ENCODE data around the gene DUSP28. TPM values are rescaled to one million over a fixed set of nuclear protein-coding genes. Genes with fewer than 3 reads are reported as not detected.
A peak's percentile ranks its signal among the peaks of the same experiment; 100 is the strongest.

The DUSP28 gene
- total and polyA plus RNA-seq, 2 of the 13 experiments (the other 11 are each of a cell fraction or from before 2014, with no cell fraction given), result 5.2 to 8.6 TPM

DNA sequence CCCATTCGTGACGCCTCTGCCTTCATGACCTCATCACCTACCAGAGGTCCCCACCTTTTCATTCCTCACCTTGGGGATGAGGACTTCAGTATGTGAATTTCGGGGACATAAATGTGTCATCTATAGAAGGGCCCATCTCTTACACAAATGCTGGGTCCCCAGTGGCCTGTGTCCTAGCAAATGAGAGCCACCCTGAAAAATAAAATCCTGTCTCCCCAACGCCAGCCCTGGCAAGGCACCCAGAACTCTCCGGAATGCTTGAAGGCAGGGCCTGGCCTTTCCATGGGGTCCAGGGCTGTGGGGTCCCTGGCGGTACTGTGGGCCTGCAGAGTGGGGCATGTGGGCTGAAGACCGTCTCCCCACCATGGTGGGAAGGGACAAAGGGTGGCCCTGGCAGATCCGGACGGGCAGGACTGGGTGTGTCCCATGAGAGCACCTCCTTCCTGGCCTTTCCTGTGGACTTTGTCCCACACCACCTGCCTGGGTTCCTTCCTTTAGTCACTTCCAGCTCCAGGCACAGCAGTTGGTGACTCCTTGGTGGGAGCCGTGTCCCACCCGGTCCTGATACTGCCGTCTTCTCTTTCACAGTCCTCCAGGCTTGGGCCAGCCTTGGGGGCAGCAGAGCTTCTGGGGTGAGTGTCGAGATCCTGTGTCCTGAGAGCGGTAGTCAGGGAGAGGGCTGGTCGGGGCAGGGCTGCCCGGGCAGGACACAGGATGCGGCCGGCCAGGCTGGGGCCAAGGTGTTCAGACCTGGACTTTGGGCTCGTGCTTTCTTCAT lies 45.0 kb downstream of the DUSP28 start (continued):
- TF ChIP-seq, protein P1, sequence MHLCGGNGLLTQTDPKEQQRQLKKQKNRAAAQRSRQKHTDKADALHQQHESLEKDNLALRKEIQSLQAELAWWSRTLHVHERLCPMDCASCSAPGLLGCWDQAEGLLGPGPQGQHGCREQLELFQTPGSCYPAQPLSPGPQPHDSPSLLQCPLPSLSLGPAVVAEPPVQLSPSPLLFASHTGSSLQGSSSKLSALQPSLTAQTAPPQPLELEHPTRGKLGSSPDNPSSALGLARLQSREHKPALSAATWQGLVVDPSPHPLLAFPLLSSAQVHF (CRISPR knock-in tag; IDR thresholded peaks at IDR 0.05), result peak; percentile 40; the same call in 1 of the 2 replicates
- TF ChIP-seq TEAD3 (CRISPR knock-in tag; optimal IDR thresholded peaks at IDR 0.05; ENCODE audit: borderline replicate concordance) (peak; percentile 6), MTF1 (CRISPR knock-in tag; IDR thresholded peaks at IDR 0.05) (no peak), GFI1 (CRISPR knock-in tag; IDR thresholded peaks at IDR 0.05; ENCODE audit: borderline replicate concordance) (no peak), TSC22D2 (CRISPR knock-in tag; IDR thresholded peaks at IDR 0.05; ENCODE audit: borderline replicate concordance) (no peak), ZNF597 (CRISPR knock-in tag; IDR thresholded peaks at IDR 0.05) (no peak), NFE2L2 (IDR thresholded peaks at IDR 0.05; ENCODE audit: low read length) (no peak), KLF11 (CRISPR knock-in tag; IDR thresholded peaks at IDR 0.05) (no peak), TEF (CRISPR knock-in tag; IDR thresholded peaks at IDR 0.05) (no peak), FOXC1 (CRISPR knock-in tag; IDR thresholded peaks at IDR 0.05; ENCODE audit: borderline replicate concordance) (no peak), ZNF644 (CRISPR knock-in tag; IDR thresholded peaks at IDR 0.05; ENCODE audit: low read depth) (no peak), NR1H2 (CRISPR knock-in tag; IDR thresholded peaks at IDR 0.05; ENCODE audit: borderline replicate concordance, low read depth) (peak; percentile 74; the same call in 1 of the 2 replicates), FOSL1 (CRISPR knock-in tag; IDR thresholded peaks at IDR 0.05; ENCODE audit: borderline replicate concordance) (no peak), SPEN (CRISPR knock-in tag; IDR thresholded peaks at IDR 0.05; ENCODE audit: low read depth) (peak; percentile 72), POLR2G (IDR thresholded peaks at IDR 0.05; ENCODE audit: low read depth, low read length) (peak; percentile 84), CENPX (CRISPR knock-in tag; IDR thresholded peaks at IDR 0.05) (no peak), KDM6A (CRISPR knock-in tag; IDR thresholded peaks at IDR 0.05; ENCODE audit: low read depth) (no peak), FOXJ3 (CRISPR knock-in tag; IDR thresholded peaks at IDR 0.05; ENCODE audit: borderline replicate concordance) (no peak), ARNT2 (CRISPR knock-in tag; IDR thresholded peaks at IDR 0.05; ENCODE audit: low read depth) (0 out of 2 replicates have a peak, but pooled peaks have one; percentile 57)
- TF ChIP-seq, protein P2, sequence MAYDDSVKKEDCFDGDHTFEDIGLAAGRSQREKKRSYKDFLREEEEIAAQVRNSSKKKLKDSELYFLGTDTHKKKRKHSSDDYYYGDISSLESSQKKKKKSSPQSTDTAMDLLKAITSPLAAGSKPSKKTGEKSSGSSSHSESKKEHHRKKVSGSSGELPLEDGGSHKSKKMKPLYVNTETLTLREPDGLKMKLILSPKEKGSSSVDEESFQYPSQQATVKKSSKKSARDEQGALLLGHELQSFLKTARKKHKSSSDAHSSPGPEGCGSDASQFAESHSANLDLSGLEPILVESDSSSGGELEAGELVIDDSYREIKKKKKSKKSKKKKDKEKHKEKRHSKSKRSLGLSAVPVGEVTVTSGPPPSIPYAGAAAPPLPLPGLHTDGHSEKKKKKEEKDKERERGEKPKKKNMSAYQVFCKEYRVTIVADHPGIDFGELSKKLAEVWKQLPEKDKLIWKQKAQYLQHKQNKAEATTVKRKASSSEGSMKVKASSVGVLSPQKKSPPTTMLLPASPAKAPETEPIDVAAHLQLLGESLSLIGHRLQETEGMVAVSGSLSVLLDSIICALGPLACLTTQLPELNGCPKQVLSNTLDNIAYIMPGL (CRISPR knock-in tag; IDR thresholded peaks at IDR 0.05; ENCODE audit: borderline replicate concordance in 1 of 2, low read depth in 1 of 2), result peak; percentile 55 to 82; a peak in 2 of 4 replicates
- TF ChIP-seq, protein P3, sequence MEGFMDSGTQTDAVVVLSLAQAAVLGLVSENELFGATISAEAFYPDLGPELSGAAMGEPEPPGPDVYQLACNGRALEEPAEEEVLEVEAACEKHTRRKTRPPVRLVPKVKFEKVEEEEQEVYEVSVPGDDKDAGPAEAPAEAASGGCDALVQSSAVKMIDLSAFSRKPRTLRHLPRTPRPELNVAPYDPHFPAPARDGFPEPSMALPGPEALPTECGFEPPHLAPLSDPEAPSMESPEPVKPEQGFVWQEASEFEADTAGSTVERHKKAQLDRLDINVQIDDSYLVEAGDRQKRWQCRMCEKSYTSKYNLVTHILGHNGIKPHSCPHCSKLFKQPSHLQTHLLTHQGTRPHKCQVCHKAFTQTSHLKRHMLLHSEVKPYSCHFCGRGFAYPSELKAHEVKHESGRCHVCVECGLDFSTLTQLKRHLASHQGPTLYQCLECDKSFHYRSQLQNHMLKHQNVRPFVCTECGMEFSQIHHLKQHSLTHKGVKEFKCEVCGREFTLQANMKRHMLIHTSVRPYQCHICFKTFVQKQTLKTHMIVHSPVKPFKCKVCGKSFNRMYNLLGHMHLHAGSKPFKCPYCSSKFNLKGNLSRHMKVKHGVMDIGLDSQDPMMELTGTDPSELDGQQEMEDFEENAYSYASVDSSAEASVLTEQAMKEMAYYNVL (CRISPR knock-in tag; IDR thresholded peaks at IDR 0.05; ENCODE audit: borderline replicate concordance), result peak; percentile 29; the same call in 1 of the 2 replicates
